ENCODE results near the gene SPACA9.

SPACA9 gene

DNA sequence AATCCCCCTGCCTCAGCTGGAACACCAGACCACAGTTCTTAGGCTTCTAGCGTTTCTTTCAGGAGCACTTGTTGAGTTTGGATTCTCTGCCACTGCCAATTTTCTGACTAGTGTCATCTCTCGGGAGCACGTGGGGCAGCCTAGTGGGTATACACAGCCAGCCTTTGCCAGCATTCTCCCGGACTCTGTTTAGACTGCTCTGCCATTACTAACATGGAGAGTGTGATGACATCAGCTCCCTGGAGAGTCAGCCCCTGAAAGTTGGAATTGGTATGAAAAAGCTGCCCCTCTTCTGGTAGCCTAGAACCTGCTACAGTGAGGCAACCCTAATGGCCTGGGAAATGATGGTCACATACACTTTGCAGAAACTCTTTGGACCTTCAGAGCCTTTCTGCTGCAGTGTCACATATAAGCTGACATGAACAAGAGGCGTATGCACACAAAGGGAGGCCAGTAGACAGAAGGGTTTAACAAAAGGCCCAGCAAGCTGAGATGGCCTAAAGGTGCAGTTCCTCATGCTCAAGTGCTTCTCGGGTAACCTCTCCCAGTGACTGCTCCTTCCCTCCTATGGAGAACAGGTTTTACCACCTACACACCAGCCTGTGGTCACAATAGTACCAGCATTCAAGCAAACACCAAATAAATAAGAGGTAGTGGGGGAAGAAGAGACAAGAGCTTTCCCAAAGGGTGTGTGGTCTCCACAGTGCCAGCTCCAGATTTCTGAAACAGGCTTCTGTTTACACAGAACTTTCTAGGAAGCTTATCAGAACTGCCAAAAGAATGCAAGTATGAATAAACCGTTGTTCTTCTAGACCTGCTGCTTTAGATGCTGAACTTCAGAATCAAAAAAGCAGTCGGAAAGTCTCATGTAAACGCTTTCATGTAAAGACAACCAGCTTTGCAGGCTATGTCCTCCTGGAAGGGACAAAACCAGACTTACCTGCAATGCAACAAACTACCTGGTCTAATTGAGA, 16.5 kb downstream of the SPACA9 start:
- DNase-seq: peak; percentile 40

DNA sequence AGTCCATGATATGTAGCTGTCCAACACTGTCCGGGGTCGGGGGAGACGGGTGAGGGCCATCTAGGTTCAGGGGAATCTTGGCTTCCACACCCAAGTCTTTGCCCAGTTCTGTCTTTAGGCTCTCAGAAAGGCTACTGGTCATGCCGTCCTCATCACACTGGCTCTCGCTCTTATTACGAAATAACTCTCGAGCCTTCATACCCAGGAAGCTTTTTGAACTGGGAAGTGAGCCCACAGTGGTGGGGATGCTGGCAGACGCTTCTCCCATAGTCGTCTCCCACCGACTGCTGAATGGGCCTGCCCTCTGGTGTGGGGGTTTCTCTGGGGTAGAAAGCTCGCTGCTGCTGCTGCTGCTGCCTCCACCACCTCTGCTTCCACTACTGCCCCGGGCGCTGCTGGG, 17.6 kb downstream of the SPACA9 start:
- DNase-seq: no peak

DNA sequence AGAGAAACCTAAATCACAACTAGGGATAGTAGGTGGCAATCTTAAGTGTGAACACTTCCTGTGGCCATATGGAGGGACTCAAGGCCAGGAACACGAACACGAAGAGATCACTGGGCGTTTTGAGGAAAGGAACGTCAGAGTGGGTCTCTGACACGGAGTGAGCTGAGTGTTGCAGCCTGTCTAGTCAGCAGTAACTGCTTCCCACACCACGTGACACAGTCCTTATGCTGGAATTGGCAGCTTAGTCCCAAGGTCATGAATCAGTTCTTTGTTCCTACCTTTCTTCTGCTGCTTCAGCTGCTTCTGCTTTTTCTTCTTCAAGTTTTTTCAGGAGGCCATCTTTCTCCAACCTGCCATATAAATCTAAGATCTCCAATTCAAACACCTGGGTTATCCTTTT, 18.2 kb downstream of the SPACA9 start:
- no peak for DNase-seq

DNA sequence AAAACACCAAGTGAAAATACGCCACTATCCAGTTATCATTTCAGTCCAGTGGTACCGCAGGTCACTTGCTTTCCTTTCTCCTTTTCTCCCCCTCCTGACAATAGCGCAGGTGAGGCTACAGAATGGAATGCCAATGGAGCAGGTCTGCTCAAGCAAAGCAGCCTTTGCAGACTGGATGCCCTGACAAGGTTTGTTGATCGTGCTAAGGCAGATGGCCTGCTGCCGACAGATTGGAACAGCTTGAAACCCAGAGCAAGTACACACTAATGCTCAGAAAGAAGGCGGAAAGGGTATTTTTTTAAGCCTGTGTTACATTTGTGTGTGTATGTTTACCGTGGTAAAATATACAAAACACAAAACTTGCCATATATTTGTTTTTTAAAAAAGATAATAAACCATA, 19.4 kb downstream of the SPACA9 start:
- no peak for DNase-seq

DNA sequence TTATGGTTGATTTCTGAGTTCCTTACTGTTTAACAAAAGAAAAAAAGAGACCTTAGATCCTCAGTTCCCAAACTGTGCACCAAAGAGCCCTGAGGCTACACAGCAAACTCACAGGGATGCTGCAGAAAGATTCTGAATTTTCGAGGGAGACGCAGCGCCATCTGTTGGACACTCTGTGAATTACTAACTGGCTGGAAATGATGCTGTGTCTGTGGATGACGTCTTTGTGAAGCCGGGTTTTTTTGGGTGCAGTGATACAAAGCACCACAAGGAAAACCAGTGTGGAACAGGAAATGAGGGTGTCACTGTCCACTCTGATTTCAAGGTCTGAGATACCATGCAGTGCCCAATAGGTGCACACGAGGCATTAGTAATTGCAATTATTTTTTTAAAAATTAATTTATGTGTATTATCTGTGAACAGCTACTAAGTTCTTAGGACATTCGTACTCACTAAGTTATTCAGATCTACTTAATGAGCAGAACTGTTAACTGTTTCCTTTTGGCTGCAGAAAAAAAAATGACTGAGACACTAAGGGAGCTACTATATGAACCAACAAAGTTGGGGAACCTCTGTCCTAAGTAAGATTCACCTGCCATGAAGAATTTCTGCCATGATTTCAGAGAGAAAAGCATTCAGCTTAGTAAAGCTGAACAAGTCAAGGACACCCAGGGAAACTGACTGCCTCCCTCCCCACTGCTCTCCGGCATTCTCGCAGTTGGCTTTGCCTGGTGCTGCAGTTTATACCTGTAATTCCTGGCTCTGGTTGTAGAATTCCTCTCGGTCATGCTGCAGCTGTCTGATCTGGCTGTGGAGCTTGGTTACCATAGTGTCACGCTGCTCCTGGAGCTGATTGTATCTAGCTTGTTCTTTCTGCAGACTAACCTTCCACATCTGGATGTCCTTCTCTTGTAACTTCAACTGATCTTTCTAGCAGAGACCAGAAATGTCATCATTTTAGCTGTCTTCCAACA, 23.4 kb downstream of the SPACA9 start:
- peak; percentile 92 for DNase-seq

- DNase-seq: no peak
These were observed 25.1 kb downstream of the SPACA9 start for GRCh38 chr9:132903574-132904492.

GRCh38 chr9:132905726-132906125, 27.0 kb downstream of the SPACA9 start:
- DNase-seq: no peak

DNA sequence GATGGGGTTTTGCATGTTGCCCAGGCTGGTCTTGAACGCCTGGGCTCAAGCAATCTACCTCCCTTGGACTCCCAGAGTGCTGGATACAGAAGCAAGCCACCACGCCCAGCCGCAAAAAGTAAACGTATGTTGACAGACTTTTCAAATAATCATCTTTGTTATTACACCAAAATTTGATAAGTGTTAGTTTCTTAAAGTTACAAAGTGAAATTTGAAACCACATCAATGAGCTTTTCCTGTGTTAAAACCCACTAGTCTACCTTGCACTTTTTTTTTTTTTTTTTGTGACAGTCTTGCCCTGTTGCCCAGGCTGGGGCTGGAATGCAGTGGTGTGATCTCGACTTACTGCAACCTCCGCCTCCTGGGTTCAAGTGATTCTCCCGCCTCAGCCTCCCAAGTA, 29.9 kb downstream of the SPACA9 start:
- DNase-seq: no peak

- no peak for DNase-seq
These were observed 30.6 kb downstream of the SPACA9 start for GRCh38 chr9:132909311-132909710.

- DNase-seq: no peak
These were observed 31.7 kb downstream of the SPACA9 start for GRCh38 chr9:132910376-132910775.

GRCh38 chr9:132912131-132912530, 33.4 kb downstream of the SPACA9 start:
- DNase-seq: no peak

DNA sequence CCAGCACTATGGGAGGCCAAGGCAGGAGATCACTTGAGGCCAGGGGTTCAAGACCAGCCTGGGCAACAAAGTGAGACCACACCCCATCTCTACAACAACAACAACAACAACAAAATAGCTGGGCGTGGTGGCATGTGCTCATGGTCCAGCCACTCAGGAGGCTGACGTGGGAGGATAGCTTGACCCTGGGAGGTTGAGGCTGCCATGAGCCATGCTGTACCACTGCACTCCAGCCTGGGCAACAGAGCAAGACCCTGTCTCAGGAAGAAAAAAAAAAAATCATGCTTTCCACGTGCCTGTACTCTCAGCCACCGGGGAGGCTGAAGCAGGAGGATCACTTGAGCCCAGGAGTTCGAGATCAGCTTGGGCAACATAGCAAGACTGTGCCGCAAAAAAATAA, 36.2 kb downstream of the SPACA9 start:
- no peak for DNase-seq

DNA sequence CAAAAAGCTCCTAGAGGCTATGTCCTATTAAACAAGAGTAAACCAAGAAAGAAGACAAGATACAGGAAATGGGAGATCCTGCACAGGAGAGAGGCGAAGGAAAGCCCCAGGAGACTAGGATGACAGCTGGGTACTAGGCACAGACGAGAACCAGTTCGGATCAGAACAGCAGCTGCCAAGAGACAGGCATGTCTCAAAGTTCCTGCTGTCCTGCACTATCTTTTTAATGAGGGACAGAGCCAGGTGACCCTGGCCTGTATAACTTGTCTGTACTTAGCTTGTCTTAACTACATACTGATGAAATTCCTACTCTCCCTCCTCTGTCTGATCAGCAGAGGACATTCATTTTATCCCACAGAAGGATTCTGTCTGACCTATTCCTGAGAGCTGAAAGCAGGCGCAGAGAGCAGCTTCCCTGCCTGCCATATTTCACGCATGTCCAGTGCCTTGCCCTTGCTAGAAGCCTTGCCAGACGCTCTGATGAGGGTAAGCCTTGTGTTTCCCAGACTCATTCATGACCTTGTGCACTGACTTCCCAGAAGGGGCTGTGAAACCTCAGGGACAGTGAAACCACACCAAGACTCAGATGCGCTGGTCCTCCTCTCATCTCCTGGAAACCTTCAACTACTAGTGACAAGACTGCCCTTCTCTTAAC, 41.0 kb downstream of the SPACA9 start:
- DNase-seq: no peak

GRCh38 chr9:132923346-132923902, 44.7 kb downstream of the SPACA9 start:
- DNase-seq: no peak

DNA sequence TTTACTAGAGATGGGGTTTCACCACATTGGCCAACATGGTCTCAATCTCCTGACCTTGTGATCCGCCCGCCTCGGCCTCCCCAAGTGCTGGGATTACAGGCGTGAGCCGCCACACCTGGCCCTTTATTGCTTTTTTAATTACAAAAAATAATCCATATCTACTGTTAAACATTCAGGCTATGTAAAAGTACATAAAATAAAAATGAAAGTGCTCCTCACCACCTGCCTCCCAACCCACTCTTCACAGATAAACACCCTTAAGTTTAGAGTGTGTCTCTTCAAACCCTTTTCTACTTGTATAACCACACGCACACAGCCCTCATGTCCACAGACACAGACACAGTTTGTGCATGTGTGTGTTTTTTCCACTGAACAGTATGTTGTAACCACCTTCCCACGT, 49.0 kb downstream of the SPACA9 start:
- DNase-seq: no peak

GRCh38 chr9:132931178-132931735, 52.6 kb downstream of the SPACA9 start:
- no peak for DNase-seq

DNA sequence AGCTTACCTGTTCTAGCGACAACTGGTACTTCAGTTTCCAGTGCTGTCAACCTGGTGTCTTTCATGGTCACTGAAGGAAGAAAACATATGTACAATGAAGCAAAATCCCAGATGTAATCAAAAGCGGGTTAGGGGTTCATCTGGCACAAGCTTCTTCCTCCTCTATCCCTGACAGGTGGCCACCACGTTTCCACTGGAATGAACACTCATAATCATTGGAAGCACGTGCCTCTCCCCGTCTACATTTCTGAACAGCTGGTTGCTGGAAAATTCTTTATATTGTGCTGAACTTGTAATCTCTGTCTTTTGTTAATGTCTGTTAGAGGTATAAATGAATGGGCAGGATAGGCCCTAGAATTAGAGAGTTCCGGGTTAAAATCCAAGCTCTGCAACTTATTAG, 56.3 kb downstream of the SPACA9 start:
- DNase-seq: no peak

GRCh38 chr9:132937463-132937901, 58.8 kb downstream of the SPACA9 start:
- DNase-seq: no peak

GRCh38 chr9:132939169-132939568, 60.5 kb downstream of the SPACA9 start:
- no peak for DNase-seq

Measured in DMS53 (cell line).